NCI-H2107 treated with DMSO at 0.1 percent for 48 hours (cell line): ENCODE data around the gene MAP1B.

Source experiments
- DNase-seq: peaks from one replicate; lab custom pipeline; 2025; ENCODE audit not compliant: unreplicated experiment; lab: John Stamatoyannopoulos, UW

The MAP1B gene

DNA sequence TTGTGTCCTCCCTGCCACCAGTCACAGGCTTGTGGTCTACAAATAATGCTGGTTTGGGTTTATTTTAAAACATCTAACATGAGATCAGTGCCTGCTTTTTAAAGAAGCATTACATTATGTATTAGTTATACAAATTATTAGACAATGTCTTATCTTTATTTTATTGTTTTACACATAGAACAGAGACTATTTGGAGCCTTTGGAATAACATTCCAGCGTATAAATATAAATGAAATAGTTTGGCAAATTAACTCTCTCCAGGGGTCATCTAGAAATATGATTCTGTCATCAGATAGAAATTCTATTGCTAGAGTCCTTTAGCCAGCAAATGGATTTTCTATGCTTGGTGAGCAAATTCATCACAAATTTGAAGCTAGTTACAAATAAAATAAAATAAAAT lies 22.4 kb downstream of the MAP1B start:
- DNase-seq: no peak

DNA sequence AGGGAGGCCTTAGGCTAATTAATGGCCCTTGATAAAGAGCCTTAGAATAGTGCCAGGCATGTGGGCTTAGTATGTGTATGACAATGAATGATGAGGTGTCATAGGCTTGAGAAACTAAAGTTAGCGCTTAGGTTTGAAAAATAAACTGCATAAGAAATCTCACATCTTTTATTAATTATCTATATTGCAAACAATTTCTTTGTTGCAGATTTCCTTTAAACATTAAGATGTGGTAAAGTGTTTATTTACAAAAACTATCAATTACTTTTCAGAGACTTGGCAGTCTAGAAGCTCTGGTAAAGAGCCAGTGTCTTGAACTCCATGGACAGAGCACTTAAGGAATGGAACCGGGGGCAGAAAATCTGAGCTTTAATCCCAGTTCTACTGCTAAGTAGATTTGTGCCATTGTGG lies 23.1 kb downstream of the MAP1B start:
- DNase-seq: no peak

DNA sequence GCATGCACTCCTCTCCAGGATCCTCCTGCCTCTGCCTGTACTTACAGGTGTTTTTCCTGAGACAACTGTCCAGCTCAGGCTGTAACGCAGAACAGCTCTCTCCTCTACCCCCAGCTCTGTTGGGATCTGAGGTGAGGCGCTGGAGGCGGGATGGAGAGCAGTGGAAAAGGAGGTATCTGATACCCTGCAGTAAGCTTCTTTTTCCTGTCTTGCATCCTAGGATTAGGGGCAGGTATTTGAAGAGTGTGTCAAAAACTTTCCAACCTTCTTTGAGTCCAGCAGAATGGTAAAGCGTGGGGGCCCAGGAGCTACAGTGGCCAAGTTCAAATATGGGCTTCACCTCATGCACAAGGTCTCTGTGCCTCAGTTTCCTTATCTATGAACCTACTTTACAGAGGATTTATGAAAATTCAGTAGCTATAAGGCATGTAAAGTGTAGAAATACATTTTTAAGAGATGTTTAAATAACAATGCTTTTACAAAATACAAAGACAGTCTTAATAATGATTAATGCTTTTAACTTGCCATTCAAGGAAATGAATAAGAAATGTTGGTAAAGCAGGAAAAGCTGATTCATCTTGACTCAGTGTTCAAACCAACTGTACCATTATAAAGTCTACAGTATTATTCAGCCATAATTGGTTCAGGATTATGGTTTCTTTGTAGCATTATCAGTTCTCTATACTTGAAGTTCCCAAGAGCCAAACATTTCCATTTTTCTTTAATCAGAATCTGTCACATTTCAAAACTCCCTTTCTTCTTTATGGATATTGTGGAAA lies 26.1 kb downstream of the MAP1B start:
- DNase-seq: no peak

DNA sequence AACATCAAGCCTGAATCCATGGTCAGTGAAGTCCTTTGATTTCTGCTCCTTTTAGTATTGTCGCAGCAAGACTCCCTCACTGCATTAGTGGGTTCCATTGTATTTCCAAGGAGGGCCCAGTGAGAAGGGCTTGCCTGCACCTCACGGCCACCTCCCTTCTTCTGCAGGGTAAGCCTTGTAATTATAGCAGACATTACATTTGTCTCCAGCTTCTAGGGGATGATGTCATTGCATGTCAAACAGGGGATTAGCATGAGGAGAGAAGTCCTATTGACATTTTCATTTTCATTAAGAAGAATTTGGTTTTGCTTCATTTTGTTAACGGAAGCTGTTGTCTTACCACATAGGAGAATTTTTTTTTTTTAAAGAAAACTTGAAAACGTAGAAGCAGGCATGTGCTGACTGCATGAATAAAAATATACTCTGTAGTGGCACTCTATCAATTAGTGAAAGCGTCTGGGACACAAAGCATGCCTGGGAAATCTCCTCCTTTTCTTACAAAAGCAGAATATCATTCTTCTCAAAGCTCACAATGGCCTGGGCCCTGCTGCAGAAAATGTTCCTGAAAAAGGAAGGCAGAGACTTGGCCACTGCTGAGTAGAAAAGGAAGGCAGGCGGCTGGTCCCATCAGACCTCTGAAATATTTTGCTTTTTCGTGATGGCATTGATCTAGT lies 27.1 kb downstream of the MAP1B start:
- no peak for DNase-seq

DNA sequence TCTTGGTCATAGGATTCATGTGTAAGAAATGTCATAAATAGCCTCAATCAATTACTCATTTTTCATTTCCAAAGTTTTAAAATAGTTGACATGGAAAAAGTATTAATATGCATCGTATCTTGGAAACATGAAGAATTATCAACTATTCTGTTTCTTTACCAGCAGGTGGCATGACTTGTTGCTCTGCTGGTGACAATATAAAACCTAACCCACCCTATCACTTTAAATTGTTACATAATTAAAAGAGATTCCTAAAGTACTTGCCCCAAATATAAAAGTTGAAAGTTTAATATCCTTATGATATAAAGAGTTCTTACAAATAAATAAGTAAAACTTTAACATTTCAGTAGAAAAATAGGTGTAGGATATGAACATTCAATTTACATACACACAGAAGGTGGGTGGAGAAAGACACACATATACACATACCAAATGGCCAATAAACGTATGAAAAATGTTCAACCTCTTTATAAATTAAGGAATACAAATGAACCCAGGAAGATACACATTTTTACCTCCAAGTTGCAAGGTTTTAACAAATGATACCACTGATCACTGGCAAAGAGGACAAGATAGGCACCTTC lies 30.6 kb downstream of the MAP1B start:
- no peak for DNase-seq

DNA sequence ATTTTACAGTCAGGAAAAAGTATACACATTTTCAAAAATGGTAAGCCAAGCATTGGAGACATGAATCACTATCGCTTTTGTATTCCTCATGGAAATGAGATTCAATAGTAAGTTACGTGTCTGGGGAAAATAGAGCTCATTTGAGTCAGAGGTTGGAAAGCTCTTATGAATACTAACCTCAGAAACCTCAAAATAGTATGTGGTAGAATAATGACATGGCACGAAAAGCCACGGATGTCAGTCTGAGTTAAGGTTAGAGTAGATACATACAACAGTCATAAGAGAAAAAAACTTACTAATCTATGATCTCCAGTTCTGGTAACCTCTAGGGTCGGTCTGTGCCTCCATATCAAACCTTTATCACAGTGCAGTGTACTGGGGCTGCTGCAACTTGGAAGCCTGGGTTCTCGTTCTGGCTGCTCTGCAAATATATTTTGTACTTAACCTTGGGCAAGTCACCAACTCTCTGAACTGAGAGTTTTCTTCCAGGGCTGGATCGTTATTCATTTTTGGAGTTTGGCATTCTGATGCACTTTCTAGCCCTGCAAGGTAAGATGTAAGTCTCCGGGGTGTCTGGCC lies 31.8 kb downstream of the MAP1B start:
- DNase-seq: peak; percentile 26

DNA sequence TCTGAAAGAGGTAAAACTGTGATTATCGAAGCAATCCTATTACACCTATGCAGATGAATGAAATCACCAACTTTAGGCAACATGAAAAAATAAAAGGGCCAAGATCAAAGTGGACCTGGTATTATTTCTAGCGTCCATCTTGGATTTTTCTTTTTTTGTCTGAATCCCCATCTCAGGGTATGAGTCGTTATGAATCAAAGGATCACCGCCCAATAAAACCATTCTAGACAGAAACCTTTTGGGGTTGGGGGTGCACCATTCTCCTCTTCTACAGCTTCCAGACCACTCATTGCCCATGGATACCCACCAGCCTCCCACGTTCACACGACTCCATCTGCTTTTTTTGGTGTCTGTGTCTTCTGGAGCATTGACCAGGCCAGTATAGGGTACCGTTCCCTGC lies 33.4 kb downstream of the MAP1B start:
- DNase-seq: no peak

DNA sequence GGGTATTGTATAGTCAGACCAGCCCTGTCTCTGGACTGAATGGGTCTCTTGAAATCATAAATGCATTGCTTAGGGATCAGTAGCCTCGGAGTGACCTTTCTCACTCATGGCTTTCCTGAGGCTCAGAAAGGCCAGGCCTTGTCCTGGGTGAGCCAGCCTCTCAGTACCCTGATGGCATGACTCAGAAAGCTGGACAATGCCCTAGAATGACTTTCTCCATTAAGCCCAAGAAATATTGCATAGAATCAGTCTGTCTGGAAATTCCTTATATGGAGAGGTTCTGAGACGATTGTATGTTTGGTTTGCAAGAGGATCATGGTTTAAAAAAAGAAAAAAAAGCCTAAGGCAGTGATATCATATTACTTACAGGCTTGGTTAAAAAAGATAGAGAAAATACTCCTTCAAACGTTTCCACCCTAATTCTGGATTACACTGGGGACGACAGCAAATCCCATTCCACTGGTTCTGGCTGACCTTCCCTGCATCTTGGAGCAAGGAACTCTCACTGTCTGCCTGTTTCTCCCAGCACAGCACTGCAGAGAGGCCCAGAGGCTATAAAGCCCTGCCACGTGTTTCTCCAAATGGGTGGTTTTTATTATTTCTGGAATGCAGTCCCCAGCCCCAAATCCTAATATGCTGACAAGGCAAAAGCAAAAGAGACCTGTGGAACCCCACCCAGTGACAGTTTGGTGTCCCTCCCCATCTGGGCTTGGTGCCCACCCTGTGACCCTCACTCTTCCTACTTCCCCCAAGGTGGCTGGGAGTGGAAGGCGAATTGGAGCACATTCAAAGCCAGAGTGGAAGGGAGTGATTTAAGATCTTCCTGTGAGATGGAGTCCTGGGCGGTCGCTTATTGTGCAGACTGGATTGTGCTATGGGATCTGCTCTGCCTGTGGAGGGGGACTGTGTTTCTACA lies 34.4 kb downstream of the MAP1B start:
- DNase-seq: no peak

DNA sequence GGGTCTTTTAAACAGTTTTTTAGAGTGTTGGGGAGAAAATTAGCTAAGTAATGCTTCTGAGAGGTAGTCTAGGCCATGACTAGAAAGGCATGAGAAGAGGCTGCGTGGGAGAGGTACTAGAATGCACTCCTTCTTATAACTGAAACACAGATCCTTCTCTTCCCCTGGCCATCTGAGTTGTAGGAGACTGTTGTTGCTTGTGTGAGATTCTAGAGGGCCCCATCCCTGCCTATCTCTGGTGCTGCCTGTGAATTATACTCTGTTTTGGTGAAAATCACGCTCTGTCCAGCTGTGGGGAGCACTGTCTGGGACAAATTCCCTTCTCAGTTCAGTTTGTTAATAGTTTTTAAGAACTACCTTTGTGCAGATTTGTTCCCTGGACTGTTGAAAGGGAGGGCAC lies 37.5 kb downstream of the MAP1B start:
- no peak for DNase-seq

DNA sequence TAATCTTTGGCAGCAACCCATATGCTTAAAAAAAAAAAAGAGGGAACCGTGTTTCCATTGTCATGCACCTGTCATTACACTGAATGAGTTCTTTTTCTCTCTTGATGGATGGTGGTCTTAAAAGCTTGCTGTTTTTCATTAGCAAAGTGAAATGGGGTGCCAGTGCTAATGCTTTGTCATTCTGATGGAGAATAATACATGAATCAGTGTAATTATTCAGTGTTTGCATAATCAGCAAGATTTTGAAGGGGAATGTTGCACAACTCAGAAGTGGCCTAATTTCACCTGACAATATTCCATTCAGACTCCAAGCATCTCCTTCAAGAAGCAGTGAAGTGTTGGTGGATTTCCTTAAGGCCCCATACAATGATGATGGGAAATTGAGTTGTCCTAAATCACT lies 38.1 kb downstream of the MAP1B start:
- DNase-seq: no peak

DNA sequence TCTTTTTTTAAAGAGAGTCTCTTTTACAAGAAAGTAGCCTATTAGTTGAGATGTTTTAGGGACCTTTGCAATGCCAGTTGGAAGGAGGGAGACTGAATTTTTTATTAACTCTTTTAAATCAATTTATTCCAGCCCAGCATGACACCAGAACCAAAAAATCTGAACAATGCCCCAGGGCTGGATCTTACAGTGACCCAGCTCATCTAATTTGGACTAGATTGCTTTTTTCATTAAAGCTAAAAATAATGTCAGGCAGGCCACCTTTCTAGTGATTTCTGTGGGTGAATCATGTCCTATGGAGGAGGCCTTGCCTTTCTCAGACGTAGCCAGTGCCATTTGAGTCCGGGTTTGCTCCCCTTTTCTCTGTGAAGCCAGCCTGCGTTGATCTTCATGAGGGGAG lies 38.8 kb downstream of the MAP1B start:
- no peak for DNase-seq

DNA sequence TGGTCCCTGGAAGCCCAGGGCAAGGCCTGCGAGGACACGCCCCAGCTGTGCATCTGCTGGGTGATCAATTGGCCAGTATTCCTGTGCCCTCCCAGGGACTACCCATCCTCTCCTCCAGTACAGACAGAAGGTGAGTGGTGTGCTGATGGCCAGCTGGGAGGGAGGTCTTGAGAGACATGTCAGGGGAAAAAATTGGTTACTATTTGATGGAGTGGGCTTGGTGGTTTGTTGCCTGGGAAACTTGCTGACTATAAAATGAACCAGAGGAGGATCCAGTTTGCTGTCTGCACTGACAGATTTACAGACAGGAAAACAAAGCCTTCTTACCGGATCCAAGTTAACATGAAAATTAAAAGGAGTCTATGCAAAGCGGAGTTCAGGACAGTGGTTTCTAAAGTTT lies 40.3 kb downstream of the MAP1B start:
- DNase-seq: no peak

DNA sequence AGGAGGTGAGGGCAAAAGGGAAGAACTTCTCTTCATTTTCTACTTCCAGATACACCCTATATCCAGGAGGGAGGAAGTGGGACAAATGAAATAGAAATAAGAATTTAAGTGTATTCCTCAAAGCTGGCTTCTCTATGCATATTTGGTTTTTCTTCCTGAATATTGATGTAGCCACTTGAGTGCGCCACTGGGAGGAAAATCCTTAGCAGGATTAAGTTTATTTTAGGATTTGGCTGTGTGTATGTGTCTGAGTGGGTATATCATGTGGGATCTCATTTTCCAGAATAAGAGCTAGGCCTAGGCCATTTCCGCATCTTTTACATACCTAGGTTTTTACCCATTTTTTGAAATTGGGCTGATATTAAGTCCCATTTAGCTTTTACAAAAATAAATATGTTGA lies 42.5 kb downstream of the MAP1B start:
- DNase-seq: no peak

DNA sequence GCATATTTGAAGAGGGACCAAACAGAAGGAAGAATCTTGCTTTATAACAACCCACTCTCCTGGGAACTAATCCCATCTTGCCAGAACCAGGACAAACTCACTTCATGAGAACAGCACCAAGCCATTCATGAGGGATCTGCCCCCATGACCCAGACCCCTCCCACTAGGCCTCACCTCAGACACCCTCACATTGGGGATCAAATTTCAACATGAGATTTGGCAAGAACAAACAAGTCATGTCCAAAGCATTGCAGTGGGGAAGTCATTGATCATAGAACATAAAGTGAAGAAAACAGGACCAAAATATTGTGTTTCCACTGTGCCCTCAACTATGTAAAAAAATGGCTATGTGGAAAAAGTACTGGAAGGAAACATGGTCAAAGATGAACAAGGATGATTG lies 43.9 kb downstream of the MAP1B start:
- DNase-seq: no peak

DNA sequence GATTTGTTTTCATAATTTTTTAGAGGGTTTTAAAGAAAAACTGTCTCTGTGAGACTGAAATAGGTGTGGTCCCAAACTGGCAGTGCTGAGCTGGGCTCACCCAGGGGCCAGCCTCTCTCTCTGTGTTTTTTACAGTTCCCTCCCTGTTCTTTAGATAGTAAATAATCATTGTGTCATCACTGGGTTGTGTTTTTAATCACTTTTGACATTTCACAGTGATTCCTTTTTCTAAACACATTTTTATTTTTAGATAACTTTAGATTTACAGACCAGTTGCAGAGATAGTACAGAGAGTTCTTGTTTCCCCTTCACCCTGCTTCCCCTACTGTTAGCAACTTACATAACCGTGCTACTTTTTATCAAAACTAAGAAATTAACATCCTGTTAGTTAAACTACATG lies 44.4 kb downstream of the MAP1B start:
- no peak for DNase-seq

DNA sequence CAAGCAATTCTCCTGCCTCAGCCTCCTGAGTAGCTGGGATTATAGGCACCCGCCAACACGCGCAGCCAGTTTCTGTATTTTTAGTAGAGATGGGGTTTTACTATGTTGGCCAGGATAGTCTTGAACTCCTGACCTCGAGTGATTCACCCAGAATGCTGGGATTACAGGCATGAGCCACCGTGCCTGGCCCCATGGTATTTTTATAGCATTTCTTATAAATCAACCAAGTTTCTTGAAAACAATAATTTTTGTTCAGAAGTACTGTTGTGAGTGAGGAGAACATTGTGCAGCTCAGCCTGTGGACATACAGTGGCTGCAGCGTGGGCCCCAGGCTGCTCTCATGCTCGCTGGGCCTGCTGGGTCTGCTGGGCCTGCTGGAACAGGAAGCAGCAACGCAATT lies 45.3 kb downstream of the MAP1B start:
- no peak for DNase-seq

DNA sequence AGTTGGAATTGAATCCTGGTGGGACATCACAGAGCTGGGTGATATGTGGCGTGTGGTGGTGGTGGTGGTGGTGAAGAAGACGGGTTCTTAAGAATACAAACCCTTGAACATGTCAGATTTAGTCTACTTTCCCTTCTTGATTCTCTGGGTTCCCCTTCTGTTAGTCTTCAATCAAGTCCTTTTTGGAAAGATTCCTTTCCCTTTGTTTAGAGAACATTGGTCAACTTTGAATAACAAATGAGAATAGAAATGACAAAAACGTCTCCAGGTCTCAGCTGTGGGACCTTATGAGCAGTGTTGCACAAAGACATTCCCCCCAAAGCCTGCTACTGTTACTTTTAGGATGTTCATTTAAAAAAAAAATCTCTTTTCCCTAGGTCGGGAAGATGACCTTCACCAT lies 46.3 kb downstream of the MAP1B start:
- no peak for DNase-seq

DNA sequence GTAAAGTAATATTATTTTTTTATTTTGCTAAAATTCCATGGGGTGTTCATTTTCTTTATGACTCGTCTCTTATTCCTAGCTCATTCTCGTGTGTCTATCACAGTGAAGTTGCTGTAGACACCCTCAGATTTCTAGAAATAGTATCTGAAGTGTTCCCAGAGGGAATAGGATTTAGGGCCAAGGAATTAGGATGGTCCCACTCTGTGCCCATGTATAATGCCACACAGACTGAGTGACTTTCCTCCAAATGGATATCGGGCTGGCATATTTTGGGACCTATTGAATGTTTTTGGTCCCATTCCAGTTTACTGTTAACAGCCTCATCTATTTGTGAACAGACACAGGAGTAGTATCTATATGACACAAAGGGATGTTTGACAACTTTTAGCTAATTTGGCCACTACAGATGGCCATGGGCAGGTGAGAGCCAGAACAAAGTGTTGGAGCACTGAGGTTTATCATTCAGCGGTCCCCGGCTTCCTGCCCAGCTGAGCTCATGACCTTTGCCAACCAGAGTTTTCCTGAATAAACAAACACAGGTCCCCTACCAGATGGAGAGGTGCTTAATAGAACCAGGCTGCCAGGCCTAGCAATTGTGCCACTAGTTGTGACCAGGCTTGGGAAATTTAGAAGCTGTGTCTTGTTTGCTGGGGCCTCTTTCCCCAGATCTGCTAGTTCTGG lies 46.9 kb downstream of the MAP1B start:
- DNase-seq: no peak

DNA sequence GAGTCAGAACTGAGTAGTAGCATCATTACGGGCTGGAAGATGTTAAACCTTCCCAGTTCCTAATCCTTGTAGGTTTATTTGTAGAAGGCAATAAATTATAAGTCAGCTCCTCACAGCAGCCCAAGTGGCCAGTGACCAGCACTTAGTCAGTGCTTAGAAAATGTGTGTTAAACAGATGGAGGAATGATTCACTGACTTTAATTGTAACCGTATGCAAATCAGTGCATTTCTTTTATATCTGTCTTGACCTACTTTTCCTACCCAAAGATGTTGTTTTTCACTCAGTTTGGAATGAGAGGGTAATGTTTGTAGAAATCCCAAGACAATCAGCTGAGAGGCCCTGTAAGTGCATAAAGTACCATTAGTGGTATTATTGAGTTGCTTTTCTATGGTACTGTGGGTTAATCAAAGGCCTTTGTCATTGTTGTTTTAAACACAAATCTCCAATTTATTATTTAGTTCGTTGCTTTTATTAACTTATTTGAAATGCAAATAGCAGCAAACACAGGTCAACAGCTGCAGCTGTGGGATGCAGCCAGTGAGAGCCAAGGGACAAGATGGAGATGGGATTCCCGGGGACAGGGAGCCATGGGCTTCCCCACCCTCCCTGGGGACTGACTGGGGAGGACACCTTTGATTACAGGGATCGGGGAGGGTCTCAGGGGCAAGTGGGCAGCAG lies 49.8 kb downstream of the MAP1B start:
- DNase-seq: no peak

DNA sequence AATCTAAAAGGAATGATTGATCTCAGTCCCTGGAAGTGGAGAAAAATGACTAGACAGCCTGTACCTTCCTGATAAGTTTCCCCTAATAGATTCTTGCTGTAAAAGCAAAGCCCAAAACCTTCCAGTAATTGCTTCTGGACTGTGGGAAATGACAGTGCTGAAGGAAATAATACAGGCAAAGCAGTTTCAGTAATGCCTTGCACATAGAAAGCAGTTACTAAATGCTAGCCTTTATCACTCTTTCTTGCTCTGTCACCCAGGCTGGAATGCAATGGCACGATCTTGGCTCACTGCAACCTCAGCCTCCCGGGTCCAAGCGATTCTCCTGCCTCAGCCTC lies 50.3 kb downstream of the MAP1B start:
- no peak for DNase-seq
